RPMI8226 (cell line): Measurements from ENCODE around the gene IFNA16.
"Not testable (repeated sequence)": the region's sequence is repeated elsewhere in the genome, so short reads cannot be mapped to it uniquely, and the experiment has no call there.

Experiments used
- DNase-seq: peaks from one replicate; pipeline ENCODE4 v3.0.0-alpha.2; 2015

Gene IFNA16

DNA sequence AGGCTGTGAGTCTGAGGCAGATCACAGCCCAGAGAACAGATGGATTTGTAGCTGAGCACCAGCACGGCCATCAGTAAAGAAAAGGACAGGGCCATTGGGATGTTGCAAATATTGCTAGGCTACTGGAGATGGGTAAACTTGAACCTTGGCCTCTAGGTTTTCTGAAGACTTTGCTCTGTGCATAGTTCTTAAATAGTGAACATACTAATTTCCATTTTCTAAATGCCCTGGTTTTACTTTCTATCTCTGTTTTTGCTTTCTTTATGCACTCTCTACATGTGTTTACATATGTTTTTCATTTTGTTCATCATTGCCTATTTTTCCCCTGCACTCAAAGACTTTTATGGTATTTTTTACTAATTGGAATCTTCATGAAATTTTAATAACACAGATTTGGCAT lies at the start of gene IFNA16:
Gene IFNA16, minus strand, starts transcription at position 101 of the 400 bp plus-strand sequence. Its CDS starts 6 bp downstream, at position 95.
- not testable (repeated sequence) for DNase-seq

DNA sequence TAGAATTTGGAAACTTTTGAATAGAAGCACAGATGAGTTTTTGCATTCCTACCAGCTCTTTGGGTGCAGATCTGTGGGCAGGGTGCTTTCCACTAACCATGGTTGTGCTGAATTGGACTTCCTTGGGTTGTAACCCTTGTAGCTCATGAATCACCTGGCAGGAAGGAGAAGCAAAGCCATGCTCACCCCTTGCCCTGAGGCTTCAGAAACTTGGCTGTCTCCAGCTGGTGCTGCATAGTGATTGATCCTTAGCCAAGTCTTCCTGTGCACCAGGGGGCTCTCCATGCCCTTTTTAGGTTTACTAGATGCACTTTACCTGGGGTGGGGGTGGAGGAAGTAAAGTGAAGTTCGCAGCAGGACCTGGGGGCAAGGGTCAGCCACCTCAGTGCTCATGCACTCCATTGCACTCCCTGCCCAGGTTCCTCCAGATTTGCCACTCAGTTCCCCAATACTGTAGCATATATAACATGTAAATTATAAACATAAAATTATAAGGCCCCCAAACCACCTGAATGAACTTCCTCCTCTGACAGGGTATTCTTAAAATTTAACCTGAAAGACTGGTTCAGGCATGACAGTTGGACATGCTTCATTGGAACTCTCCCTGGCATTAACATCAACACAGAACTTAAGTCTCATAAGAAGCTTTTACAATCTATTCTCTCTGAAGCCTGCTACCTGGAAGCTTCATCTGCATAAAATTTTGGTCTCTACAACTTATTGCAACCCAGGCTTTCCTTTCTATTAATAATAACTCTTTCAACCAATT lies 48.5 kb upstream of the IFNA16 start:
- DNase-seq: peak; percentile 13

DNA sequence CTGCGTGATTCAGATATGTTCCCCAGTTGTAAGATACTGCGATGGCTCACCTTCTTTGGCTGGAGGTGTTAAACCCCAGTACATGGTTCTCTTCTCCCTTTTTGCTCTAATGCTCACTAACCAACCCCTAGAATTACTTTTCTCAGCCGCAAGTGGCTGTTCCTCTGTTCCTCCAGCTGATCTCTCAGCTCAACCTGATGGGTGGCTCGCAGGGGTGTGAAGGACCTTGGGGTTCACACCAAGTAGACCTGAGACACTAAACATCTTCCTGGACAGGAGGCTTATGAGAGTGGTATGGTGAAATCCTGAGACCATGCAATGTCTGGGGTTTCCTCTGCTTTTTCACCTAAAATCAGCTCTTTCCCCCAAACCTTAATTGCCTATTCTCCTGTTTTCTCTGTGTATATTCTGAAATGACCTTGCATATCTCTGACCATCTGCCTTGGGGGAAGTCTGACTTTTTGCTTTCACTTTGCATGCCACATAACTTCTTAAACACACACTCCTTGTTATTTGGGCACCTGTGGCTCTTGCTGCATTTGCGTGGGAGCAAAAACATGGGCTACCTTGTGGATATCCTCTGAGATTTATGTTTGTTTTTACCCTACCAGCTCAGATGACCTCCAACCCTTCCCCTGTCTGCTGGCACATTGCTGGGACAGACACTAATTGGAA lies 38.6 kb upstream of the IFNA16 start:
- peak; percentile 17 for DNase-seq

DNA sequence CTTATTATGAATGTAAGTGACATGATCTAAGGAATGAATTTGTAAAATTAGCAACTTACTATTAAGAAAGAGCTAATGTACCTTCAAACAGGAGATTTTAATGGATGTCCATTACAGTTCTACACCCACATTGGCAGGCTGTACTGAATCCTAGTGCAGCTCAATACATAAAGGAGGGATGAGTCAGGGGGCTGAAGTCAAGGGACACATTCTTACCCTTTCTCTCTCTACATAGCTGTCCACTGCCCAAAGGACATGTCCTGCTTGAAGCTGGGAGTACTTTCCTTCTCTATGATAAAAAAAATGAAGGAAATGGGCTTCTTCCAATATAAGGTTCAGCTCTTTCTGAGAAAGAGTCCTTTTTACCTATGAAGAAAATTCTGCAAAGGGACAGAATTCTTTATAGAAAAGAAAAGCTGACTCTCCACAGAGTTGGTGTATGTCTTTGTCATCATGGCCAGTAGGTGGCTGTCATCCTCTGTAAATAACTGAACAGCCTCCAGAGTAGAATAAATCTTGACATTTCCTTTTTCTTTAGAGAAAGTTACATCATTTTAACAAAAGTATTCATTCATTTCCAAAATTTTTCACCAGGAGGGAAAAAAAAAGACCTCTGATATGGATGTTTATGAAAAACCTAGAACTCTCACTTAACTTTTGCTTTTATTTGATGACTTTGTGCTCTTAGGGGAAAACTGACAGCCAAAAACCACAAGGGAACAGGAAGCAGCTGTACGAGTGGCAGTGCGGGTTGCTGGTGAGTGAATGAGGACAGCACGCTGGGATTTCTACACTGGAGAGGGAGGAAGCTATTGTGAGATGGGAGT lies 35.8 kb upstream of the IFNA16 start:
- DNase-seq: peak; percentile 49

DNA sequence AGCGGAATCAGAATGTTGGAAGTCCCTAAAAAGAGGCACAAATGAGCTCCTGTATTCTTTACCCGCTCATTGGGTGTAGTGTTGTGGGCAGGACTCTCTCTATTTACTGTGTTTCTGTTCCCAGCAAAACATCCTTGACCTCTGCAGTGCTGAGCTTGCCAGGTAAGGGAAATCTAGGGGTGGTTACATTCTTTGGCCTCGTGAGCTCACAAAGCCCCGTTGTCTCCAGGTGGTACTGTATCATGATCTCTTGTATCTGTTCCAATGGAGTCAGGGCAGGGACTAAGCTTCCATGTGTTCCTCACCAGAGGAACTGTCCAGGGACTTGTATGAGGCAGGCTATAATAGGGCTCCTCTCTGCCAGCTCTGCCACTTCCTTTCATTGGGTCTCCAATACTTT lies 34.5 kb upstream of the IFNA16 start:
- DNase-seq: no peak

DNA sequence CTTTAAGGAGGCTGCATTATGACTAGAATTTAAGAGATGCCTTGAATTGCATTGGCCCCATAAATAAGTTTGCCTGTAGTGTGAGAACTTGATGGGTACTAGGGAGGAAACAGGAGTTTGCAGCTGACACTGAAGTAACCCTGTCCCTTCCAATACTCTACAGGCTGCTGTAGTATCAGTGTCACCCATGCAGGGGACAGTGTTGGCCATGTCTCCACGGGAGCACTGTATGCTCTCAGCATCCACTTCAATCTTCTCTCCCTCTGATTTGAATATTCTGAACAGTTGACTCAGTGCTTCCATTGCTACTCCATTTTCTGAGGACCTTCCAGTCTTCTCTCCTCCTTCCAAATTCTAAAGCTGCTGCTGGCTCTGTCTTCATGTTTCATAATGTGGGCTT lies 34.1 kb upstream of the IFNA16 start:
- DNase-seq: no peak

DNA sequence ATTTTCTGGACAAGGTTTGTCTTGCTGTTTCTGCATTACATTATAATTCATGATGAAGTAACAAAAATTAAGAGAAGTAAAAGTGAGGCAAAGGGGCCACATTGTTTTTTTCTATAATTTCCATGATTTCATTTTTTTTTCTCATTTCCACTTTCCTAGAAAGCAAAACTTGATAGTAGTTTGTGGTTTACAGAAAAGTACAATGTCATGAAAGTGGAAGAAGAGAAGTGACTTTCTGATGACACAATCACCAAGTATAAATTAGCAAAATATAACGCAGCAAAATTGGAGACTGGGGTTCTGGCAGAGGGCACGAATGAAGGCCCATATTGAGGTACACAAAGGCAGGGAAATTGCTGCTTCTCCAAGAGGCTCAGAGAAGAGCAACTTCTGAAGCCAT lies 27.7 kb upstream of the IFNA16 start:
- DNase-seq: no peak

DNA sequence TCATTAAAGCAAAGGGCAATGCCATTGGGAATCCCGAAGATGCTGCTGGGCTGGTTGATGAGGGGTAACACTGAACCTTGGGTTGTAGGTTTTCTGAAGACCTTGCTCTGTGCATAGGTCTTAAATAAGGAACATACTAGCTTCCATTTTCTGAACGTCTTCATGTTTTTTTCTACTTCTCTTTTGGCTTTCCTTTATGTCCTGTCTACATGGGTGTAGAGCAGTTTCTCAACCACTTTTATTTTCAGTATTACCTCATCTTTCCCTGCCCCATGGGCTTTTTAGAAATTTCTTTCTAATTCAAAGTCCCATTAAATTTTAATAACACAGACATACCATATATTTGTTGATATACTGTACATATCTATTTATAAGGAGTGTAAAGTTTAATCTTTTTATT lies 22.8 kb upstream of the IFNA16 start, which contains the start of gene IFNA14:
Gene IFNA14, minus strand, starts transcription at position 95 of the 400 bp plus-strand sequence. Its CDS starts 70 bp downstream, at position 25.
- DNase-seq: no peak

DNA sequence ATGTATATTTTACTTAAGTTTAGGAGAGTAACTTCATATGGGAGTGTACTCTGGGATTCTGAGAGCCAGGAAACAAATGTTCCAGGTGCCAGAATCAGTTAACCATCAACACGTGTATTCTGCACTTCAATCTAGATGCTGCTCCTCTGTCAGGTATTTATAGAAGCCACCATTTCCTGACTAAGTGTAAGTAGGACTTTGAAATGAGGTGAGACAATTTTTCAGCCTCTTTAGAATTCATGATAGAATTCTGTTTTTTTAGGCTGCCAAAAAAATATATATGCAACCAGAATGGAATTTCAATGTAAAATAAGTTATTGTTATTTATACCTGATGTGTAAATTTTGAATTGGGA lies 19.2 kb upstream of the IFNA16 start:
- not testable (repeated sequence) for DNase-seq

DNA sequence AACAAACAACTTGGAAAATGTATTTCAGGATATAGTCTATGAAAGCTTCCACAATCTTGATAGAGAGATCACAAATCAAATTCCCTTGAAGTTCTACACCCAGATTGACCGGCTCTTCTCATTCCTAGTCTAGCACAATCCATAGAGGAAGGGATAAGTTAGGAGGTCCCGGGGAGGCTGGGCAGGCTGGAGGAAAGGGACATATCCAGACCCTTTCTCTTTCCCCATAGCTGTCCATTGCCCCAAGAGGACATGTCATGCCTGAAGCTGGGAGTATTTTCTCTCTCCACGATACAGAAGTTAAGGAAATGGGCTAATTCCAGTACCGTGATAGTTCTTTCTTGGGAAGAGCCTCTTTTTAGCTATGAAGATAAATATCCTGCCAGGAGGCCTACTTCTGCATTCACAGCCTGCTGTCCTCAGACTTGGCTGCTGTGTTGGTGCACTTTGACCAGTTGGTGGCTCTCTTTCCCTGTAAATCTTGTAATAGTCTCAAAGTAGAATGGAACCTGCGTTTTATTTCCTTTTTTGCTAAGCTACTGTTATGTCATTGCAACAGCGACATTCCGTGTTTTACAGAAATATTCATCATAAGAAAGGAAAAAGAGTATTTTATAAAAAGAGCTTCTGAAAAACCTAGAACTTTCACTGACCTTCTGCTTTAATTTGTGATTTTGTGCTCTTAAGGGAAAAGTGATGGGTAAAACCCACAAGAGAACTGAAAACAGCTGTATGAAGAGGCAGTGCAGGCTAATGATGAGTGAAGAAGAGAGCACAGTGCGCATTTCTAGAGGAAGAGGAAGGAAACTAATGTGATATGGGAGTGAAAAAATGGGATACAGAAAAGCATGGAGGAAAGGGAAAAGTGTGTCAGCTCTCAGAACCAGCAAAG lies 18.6 kb upstream of the IFNA16 start:
- DNase-seq: peak; percentile 64

DNA sequence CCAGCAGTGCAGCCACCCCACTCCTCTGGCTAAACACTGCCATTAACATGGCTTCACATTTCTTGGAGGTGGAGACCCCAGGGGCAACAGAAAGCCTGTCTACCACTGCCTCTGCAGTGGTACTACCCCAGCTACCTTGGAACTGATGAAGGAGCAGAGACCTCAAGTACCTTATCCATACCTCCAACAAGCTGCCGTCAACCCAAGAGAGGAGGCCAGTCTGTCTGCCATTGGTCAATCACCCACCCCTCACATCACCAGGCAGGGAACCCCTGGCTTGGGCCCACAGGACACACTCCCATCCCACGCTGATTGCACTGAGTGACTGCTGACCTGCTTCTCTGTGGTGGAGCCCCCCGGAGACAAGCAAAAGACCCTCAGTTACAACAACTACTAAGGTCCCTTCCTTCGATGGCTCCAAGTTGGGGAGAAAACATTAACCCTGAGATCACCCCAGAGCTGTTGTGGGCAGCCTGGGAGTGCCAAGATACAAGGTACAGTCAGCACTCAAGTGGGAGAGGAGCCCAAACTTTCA lies 17.1 kb upstream of the IFNA16 start:
- DNase-seq: no peak

DNA sequence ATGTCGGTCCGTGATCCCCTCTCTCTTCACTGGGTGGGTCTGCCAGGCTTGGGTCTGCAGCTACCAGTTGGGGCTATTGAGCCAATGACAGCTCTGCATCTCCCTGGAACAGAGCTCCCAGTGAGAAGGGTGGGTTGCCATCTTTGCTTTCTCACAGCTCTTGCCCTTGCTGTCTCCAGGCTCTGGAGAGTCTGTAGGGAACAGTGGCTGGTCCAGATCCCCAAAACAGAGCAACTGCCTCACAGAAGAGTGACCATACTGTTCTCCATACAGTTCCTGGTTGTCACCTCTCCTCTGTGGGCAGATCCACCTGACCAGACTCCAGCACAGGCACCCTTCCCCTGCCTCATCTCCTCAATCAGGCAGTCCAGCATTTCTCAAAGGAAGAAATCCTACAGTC lies 16.1 kb upstream of the IFNA16 start:
- DNase-seq: no peak

DNA sequence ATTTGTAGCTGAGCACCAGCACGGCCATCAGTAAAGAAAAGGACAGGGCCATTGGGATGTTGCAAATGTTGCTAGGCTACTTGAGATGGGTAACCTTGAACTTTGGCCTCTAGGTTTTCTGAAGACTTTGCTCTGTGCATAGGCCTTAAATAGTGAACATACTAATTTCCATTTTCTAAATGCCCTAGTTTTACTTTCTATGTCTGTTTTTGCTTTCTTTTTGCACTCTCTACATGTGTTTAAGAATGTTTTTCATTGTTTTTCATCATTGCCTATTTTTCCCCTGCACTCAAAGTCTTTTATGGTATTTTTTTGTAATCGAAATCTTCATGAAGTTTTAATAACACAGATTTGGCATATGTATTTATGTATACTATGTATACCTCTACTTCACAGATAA lies 11.0 kb upstream of the IFNA16 start, which contains the start of gene IFNA17:
Gene IFNA17, minus strand, starts transcription at position 101 of the 400 bp plus-strand sequence. Its CDS starts 49 bp downstream, at position 52.
- no peak for DNase-seq

DNA sequence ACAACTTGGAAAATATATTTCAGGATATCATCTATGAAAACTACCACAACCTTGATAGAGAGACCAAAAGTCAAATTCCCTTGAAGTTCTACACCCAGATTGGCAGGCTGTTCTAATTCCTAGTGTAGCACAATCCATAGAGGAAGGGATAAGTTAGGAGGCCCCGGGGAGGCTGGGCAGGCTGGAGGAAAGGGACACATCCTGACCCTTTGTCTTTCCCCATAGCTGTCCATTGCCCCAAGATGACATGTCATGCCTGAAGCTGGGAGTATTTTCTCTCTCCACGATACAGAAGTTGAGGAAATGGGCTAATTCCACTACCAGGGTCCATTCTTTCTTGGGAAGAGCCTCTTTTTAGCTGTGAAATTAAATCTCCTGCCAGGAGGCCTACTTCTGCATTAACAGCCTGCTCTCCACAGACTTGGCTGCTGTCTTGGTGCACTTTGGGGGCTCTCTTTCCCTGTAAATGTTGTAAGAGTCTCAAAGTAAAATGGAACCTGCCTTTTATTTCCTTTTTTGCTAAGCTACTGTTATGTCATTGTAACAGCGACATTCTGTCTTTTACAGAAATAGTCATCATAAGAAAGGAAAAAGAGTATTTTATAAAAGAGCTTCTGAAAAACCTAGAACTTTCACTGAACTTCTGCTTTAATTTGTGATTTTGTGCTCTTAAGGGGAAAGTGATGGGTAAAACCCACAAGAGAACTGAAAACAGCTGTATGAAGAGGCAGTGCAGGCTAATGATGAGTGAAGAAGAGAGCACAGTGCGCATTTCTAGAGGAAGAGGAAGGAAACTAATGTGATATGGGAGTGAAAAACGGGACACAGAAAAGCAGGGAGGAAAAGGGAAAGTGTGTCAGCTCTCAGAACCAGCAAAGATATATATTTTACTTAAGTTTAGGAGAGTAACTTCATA lies 3.4 kb downstream of the IFNA16 start:
- peak; percentile 8 for DNase-seq

DNA sequence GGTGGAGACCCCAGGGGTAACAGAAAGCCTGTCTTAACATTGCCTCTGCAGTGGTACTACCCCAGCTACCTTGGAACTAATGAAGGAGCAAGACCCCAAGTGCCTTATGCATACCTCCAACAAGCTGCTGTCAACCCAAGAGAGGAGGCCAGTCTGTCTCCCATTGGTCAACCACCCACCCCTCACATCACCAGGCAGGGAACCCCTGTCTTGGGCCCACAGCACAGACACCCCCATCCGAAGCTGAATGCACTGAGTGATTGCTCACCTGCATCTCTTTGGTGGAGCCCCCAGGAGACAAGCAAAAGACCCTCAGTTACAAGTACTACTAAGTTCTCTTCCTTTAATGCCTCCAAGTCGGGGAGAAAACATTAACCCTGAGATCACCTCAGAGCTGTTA lies 5.0 kb downstream of the IFNA16 start:
- DNase-seq: not testable (repeated sequence)

DNA sequence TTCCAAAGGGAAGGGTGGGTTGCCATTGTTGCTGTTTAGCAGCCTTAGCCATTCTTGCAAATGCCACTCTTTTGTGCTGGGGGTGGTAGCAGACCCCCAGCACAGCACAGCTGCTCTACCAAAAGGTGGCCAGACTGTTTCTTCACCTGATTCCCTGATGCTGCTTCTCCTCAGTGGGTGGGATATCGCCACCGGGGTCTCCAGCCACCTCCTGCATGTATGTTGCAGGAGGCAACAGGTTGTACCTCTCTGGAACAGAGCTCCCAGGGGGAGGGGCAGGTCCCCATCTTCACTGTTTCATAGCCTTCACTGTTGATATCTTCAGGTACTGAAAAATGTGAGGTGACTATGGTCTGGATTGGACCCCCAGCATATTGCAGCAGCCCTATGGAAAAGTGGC lies 6.3 kb downstream of the IFNA16 start:
- DNase-seq: not testable (repeated sequence)

DNA sequence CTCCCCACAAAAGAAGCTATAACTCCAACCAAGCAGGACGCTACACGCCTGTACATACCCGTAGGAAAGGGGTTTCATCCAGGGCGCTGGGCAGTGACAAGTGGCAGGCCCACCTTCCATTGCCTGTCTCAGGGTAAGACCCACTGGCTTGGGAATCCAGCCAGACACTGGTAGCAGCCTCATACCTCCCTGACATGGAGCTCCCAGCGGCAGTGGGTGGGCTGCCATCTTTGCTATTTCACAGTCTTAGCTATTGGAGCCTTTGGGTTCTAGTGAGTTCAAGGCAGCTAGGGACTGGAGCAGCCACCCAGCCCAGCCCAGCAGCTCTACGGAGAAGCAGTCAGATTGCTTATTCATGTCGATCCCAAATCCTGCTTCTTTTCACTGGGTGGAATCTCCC lies 6.8 kb downstream of the IFNA16 start:
- no peak for DNase-seq

DNA sequence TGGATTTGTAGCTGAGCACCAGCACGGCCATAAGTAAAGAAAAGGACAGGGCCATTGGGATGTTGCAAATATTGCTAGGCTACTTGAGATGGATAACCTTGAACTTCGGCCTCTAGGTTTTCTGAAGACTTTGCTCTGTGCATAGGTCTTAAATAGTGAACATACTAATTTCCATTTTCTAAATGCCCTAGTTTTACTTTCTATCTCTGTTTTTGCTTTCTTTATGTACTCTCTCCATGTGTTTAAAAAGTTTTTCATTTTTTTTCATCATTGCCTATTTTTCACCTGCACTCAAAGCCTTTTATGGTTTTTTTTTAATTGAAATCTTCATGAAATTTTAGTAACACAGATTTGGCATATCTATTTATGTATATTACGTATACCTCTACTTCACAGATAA lies 10.1 kb downstream of the IFNA16 start, which contains the start of gene IFNA10:
Gene IFNA10, minus strand, starts transcription at position 101 of the 400 bp plus-strand sequence. Its CDS starts 46 bp downstream, at position 55.
- not testable (repeated sequence) for DNase-seq

DNA sequence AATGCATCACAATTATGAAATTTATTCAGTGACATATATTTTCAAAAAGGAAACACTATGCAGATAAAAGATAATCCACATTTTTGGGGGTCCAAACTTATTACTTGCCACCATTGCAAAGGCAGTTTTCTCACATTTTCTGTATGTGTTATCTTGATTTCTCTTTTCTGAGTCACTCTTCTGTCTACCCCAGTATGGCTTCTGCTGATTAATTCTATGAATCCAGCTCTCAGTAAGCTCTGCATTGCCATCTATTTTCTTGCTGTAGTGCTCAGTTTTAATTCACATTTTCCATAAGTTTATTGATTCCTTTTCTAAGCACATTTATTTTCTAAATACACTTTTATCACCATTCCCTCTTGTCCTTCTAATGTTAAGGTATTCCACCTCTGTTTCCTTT lies 11.9 kb downstream of the IFNA16 start:
- no peak for DNase-seq

DNA sequence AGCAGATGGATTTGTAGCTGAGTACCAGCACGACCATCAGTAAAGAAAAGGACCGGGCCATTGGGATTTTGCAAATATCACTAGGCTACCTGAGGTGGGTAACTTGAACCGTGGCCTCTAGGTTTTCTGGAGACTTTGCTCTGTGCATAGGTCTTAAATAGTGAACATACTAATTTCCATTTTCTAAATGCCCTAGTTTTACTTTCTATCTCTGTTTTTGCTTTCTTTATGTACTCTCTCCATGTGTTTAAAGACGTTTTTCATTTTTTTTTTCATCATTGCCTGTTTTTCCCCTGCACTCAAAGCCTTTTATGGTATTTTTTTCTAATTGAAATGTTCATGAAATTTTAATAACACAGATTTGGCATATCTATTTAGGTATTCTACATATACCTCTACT lies 15.0 kb downstream of the IFNA16 start, which contains the start of gene IFNA7:
Gene IFNA7, minus strand, starts transcription at position 101 of the 400 bp plus-strand sequence. Its CDS starts 40 bp downstream, at position 61.
- DNase-seq: not testable (repeated sequence)
